HG02938 (cell line): Measurements from ENCODE around the gene SLX4.

Source experiments
- ATAC-seq: cut with Tn5 transposase; IDR thresholded peaks from one replicate; pipeline ENCODE4 v1.9.1; 2021; ENCODE audit warnings: mild to moderate bottlenecking, moderate library complexity; ENCODE audit not compliant: unreplicated experiment

The SLX4 gene

GRCh38 chr16:3561626-3562025 lies 49.8 kb downstream of the SLX4 start:
- no peak for ATAC-seq

DNA sequence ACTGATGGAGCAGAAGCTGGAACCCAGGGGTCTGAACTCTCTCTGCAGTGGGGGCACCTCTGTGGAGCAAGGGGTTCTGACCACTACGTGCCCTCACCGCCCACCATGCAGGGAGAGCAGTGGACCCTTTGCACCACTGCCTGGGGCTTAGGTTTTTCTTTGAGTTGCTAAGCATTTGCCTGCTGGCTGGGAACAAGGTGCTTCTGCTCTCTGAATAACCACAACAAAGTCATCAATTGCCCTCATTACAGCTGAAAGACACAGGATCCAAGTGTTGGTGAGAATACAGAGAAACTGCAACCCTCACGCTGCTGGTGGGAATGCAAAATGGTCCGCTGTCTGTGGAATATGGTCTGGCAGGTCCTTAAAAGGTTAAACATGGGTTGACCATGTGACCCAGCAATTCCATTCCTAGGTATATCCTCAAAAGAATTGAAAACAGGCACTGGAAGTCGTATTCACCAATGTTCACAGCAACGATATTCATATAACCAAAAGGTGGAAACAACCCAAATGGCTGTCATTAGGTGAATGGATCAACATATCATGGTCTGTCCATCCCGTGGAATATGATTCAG lies 57.0 kb downstream of the SLX4 start:
- no peak for ATAC-seq

GRCh38 chr16:3553138-3553923 lies 58.1 kb downstream of the SLX4 start:
- ATAC-seq: no peak

DNA sequence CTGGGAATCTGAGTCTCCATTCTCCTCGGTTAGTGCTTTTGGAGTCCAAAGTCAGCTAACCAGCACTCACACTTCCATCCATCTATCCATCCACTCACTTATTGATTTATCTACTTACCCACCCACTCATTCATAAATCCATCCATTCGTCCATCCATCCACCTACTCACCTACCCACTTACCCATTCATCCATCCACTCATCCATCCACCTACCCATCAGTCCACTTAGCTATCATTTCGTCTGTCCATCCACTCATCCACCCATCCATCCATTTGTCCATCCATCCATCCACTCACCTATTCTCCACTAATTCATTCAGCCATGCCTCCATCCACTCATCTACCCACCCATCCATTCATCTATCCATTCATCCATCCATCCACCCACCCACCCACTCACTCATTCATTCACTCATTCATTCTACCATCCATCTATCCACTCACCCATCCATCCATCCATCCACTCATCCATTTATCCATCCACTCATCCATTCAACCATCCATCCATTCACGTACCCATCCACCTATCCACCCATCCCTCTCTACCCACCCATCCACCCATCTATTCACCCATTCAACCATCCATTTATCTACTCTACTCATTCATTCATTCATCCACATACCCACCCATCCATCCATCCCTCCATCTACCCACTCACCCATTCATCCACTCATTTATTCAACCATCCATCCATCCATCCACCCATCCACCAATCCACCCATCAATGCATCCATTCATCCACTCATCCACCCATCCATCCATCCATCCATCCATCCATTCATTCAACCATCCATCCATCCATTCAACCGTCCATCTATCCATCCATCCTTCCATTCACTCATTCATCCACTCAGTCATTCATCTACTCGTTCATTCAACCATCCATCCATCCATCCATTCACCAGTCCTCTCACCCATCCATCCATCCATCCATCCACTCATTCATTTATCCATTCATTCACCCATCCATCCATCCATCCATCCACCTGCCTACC lies 60.3 kb downstream of the SLX4 start:
- ATAC-seq: no peak

- no peak for ATAC-seq
Observed at GRCh38 chr16:3549906-3550305, 61.5 kb downstream of the SLX4 start.

- no peak for ATAC-seq
Observed at GRCh38 chr16:3548859-3549258, 62.5 kb downstream of the SLX4 start.

GRCh38 chr16:3548445-3548844 lies 63.0 kb downstream of the SLX4 start:
- no peak for ATAC-seq

GRCh38 chr16:3546986-3547682 lies 64.3 kb downstream of the SLX4 start:
- no peak for ATAC-seq

- no peak for ATAC-seq
Observed at GRCh38 chr16:3542601-3543373, 68.6 kb downstream of the SLX4 start.

DNA sequence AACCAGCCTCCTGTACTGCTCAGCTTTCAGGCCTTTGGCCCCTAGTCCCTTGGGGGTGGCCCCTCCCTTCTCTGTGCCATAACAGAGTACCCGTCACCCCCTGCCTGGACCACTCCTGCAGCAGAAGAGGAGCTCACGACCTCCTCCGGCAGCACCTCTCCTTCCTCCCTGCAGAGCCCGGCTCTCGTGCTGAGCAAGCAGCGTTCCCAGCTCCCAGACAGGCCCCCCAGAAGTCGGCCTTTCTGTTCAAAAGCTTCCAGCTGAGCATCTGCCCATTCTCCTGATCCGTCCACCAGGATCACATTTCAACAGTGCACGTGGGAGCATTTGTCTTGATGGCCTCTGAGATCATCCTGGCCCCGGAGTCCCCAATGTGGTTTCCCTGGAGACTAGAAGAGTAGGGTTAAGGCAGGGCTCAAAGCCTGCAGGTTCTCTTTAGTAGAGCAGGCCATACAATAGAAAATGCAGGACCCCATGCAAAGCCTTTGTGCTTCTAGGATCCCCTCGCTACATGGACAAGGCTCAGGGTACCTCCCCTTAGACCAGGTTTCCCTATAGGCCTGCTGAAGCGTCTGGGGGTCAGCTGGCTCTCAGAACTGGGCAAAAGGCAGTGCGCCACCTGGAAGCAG lies 69.8 kb downstream of the SLX4 start:
- ATAC-seq: no peak

GRCh38 chr16:3538222-3538621 lies 73.2 kb downstream of the SLX4 start:
- no peak for ATAC-seq

- no peak for ATAC-seq
Observed at GRCh38 chr16:3536851-3537250, 74.6 kb downstream of the SLX4 start.

DNA sequence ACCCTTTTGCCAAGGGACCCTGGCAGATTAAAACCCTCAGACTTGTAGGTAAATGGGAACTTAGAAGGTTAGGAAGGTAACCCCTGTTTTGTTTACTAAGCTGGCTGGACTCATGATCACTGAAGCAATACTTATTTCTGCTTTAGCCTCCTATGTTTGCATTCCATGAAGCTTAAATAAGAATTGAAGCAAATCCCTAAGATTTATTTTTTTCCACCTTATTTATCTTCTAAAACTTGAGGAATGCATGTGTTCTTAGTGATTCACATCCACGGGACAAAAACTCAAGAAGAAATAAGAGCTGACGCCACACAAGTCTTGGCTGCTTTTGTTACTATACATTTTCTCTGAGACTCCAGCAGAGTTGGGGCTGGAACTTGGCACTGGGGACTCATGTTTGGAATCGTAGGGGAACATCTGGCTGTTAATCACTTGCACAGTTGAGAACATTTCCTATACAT lies 75.1 kb downstream of the SLX4 start:
- ATAC-seq: no peak

DNA sequence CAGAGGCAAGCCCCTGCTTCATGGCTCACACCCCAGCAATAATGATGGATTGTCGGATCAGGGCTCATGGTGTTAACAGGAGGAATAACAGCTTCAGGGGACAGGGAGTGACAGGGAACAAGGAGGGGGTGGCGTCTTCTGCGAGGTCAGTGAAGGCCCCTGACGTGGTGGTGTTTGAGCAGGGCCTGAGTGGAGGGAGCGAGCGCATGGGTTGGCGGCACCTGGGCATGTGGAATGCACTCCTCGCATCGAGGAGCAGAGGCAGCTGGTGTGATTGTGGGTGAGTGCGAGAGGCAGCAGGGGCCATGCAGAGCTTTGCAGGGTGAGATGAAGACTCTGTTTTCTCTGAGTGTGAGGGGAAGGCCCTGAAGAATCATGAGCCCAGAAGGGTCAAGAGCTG lies 77.3 kb downstream of the SLX4 start:
- no peak for ATAC-seq

DNA sequence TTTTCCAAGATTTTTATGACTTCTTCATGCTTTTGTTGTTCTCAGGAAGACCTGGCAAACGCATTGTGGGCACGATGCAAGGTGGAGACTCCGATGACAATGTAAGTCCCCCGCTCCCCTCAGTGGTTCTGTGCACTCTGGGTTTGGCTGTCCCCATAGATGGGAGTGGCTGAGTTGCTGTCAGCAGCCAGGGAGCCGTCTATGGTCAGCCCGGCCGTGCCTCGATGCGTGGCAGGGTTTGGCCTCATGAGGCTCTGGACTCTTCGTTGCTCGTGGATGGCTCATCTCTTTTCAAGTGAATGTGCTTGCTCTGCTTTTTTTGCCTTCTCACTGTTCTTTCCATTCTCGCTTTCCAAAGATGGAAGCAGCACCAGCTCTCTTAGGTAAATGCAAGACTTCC lies 78.7 kb downstream of the SLX4 start:
- no peak for ATAC-seq
